Peyer's patch (tissue), 4 donors: Measurements from ENCODE around the gene HHIPL1. TPM values are rescaled to one million over a fixed set of nuclear protein-coding genes. Genes with fewer than 3 reads are reported as not detected.

Experiments
- DNase-seq, 3 donors: peaks; one replicate each; pipeline ENCODE4 v3.0.0-alpha.2; 2017 to 2019
- H3K27ac ChIP-seq, 4 donors: fragments of 200-600 bp; sonication (generic); one replicate each; pipeline ENCODE4 v1.5.1; 2016 to 2019
- H3K27me3 ChIP-seq, 2 donors: fragments of 200-600 bp; sonication (generic); one replicate each; pipeline ENCODE4 v1.5.1; 2019
- H3K36me3 ChIP-seq, 3 donors: fragments of 200-600 bp; sonication (generic); one replicate each; pipeline ENCODE4 v1.5.1; 2016 to 2019
- H3K4me1 ChIP-seq, 4 donors: fragments of 200-600 bp; sonication (generic); one replicate each; pipeline ENCODE4 v1.5.1; 2016 to 2019
- H3K4me3 ChIP-seq, 4 donors: fragments of 200-600 bp; sonication (generic); 1 replicate in 3 of 4; 2 replicates in 1 of 4; pipeline ENCODE4 v1.5.1; 2016 to 2019; ENCODE audit warnings: mild to moderate bottlenecking in 1 of 4
- H3K9me3 ChIP-seq, 4 donors: fragments of 200-600 bp; sonication (generic); one replicate each; pipeline ENCODE4 v1.5.1; 2016 to 2019; ENCODE audit warnings: mild to moderate bottlenecking in 1 of 4
- POLR2A ChIP-seq, 2 donors: fragments of 450-650 bp; IDR thresholded peaks; one replicate each; pipeline ENCODE4 v1.5.1; 2017; ENCODE audit warnings: antibody characterized with exemption in 2 of 2, mild to moderate bottlenecking in 2 of 2, moderate library complexity in 2 of 2
- total RNA-seq, 4 donors: library from RNA; depleted of rRNA; stranded (reverse); fragments of >200 nt; gene quantifications; one replicate each; pipeline ENCODE4 v1.1.0, GENCODE V29; 2016
- TF ChIP-seq, protein P1 (sequence below), 6 experiments: fragments of 450-650 bp in 4 of 6; fragments of 200-600 bp in 2 of 6; sonication (generic) in 1 of 6; IDR thresholded peaks; one replicate each; pipeline ENCODE4 v1.5.1; 2017 to 2019; ENCODE audit warnings: antibody characterized with exemption in 6 of 6, mild to moderate bottlenecking in 3 of 6, moderate library complexity in 1 of 6

The HHIPL1 gene
- total RNA-seq, 4 donors from 2014 or later = 0.88 to 2.5 (median 1.0) TPM

DNA sequence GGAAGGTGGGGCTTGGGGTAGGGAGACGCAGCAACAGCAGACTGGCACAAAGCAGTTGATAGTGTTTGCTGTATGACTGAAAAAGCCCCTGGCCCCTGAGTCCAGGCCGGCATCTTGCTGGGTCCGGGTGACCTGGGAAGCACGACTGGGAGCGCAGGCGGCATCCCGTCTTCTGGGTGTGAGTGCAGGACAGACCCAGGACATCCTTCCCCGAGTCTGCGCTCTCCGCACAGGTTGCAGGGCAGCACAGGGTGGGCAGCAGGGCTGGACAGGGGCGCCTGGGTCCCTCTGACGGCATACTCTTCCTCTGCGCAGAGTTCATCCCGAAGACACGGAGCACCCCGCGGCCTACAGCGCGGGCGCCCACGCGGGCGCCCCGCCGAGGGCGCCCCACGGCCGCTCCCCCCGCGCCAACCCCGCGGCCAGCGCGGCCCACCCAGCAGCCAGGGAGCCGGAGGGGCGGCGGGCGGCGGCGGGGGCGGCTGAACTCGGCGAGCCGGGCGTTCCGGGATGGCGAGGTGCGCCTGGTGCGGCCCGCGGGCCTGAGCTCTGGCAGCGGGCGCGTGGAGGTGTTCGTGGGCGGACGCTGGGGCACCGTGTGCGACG, 29.9 kb downstream of the HHIPL1 start:
- TF ChIP-seq, protein P1, sequence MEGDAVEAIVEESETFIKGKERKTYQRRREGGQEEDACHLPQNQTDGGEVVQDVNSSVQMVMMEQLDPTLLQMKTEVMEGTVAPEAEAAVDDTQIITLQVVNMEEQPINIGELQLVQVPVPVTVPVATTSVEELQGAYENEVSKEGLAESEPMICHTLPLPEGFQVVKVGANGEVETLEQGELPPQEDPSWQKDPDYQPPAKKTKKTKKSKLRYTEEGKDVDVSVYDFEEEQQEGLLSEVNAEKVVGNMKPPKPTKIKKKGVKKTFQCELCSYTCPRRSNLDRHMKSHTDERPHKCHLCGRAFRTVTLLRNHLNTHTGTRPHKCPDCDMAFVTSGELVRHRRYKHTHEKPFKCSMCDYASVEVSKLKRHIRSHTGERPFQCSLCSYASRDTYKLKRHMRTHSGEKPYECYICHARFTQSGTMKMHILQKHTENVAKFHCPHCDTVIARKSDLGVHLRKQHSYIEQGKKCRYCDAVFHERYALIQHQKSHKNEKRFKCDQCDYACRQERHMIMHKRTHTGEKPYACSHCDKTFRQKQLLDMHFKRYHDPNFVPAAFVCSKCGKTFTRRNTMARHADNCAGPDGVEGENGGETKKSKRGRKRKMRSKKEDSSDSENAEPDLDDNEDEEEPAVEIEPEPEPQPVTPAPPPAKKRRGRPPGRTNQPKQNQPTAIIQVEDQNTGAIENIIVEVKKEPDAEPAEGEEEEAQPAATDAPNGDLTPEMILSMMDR (IDR thresholded peaks at IDR 0.05) = no peak
- no peak for TF ChIP-seq POLR2A (IDR thresholded peaks at IDR 0.05)
- peaks cover 0 to 15% (median 0%) of the 10 kb centered on the region in 4 donors for H3K4me1 ChIP-seq
- no peaks in the 10 kb centered on the region for H3K27me3 ChIP-seq
- H3K9me3 ChIP-seq = peaks cover 0 to 10% (median 4%) of the 10 kb centered on the region in 4 donors
- H3K27ac ChIP-seq = no peak overlapping the region
- no peak for DNase-seq
- no peaks in the 10 kb centered on the region for H3K36me3 ChIP-seq
- no peak overlapping the region for H3K4me3 ChIP-seq

DNA sequence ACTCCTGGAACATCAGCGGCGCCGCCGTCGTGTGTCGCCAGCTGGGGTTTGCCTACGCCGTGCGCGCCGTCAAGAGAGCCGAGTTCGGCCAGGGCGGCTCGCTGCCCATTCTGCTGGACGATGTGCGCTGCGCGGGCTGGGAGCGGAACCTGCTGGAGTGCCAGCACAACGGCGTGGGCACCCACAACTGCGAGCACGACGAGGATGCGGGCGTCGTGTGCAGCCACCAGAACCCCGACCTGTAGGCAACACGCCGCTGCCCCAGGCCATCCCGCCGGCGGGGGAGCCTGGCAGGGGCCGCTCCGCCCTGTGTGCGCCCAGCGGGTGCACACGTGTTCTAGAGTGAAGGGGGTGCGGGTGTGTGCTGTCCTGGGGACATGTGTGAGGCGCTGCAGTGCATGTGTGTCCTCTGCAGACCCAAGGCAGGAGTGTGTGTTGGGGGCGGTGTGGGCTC, 30.5 kb downstream of the HHIPL1 start:
- Histone ChIP-seq H3K27me3 (no peaks in the 10 kb centered on the region), H3K4me3 (no peak overlapping the region), H3K27ac (no peak overlapping the region), H3K4me1 (peaks cover 0 to 15% (median 0%) of the 10 kb centered on the region in 4 donors), H3K36me3 (no peaks in the 10 kb centered on the region), H3K9me3 (peaks cover 0 to 10% (median 4%) of the 10 kb centered on the region in 4 donors)
- no peak for DNase-seq
- no peak for TF ChIP-seq POLR2A (IDR thresholded peaks at IDR 0.05)
- TF ChIP-seq, protein P1 (IDR thresholded peaks at IDR 0.05) = no peak

DNA sequence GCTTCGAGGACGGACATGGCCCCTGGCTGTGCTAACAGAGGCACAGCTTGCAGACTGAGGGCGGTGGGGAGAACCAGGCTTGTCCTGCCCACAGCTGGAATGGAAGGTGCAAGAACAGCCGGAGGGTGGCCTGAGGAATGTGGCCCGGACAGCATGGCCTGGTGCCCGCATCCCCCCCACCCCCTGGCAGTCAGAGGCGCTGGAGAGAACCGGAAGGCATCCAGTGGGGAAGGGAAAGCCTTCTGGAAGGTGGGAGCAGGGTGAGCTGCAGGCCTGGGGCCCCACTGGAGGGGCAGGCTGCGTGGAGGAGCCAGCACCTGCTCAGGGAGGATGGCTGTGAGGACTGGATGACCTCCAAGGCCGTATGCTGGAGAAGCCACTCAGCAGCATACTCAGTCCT, 31.0 kb downstream of the HHIPL1 start:
- no peak overlapping the region for H3K4me3 ChIP-seq
- no peaks in the 10 kb centered on the region for H3K36me3 ChIP-seq
- no peaks in the 10 kb centered on the region for H3K27me3 ChIP-seq
- no peak for DNase-seq
- H3K27ac ChIP-seq = no peak overlapping the region
- H3K9me3 ChIP-seq = peaks cover 0 to 10% (median 4%) of the 10 kb centered on the region in 4 donors
- peaks cover 0 to 15% (median 0%) of the 10 kb centered on the region in 4 donors for H3K4me1 ChIP-seq
- no peak for TF ChIP-seq POLR2A (IDR thresholded peaks at IDR 0.05)
- TF ChIP-seq, protein P1 (IDR thresholded peaks at IDR 0.05) = no peak

DNA sequence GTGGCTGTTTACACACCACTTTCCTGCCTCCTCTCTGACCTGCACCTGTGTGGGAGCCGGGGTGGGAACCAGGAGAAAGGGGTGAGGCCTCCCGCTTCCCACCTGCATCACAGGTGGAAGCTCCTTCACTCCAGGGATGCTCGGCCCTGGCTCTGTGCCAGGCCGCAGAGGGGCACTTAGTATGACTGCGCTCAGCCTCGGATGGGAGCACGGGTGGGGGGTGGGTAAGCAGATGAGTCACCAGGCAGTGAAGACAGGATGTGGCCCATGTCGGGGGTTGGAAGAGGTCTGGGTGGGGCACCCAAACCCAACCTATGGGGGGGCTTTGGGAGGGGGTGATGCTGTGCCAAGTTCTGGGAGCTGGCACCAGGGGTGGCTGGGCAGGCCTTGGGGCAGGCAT, 31.7 kb downstream of the HHIPL1 start:
- no peak for TF ChIP-seq POLR2A (IDR thresholded peaks at IDR 0.05)
- TF ChIP-seq, protein P1 (IDR thresholded peaks at IDR 0.05) = no peak
- no peak for DNase-seq
- no peaks in the 10 kb centered on the region for H3K36me3 ChIP-seq
- H3K4me3 ChIP-seq = no peak overlapping the region
- no peak overlapping the region for H3K27ac ChIP-seq
- peaks cover 0 to 11% (median 0%) of the 10 kb centered on the region in 4 donors for H3K4me1 ChIP-seq
- H3K9me3 ChIP-seq = peaks cover 0 to 10% (median 4%) of the 10 kb centered on the region in 4 donors
- H3K27me3 ChIP-seq = no peaks in the 10 kb centered on the region

DNA sequence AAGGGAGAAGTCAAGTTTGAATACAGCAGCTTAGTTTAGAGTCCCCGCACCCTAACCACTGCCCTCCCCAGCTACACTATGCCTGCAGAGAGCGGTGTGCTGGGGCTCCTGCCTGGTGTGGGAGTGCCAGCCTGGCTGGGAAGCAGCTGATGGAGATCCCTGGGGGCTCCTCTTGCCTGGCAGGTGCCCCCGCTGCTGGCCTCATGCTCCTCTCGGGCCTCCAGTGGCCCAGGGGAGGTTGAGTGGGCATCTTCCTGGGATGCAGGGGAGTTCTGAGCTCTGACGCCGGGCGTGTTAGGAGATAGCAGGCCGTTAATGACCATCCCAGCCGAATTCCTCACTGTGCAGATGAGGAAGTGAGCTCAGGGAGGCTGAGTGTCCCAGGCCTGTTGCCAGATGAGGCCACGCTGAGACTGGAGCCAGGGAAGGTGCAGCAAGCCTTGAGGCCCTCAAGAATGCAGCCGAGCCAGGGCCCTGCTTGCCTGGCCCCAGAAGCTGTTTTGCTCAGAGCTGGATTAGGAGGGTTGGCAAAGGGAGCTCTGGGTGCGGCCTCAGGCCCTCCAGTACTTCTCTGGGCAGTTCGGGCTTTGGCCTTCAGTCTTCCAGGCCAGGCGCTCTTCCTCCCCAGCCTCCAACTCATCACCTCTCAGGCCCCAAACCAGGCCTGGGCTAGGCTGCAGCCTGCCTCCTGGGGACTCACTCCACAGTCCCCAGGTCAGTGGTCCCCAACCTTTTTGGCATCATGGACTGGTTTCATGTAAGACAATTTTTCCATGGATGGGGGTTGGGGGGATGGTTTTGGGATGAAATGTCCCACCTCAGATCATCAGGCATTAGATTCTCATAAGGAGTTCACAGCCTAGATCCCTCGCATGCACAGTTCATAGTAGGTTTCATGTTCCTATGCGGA, 32.6 kb downstream of the HHIPL1 start:
- H3K27ac ChIP-seq = no peak overlapping the region
- DNase-seq = no peak
- no peak overlapping the region for H3K4me3 ChIP-seq
- peaks cover 0 to 10% (median 4%) of the 10 kb centered on the region in 4 donors for H3K9me3 ChIP-seq
- TF ChIP-seq POLR2A (IDR thresholded peaks at IDR 0.05) = no peak
- TF ChIP-seq, protein P1 (IDR thresholded peaks at IDR 0.05) = no peak
- peaks cover 0 to 2% (median 0%) of the 10 kb centered on the region in 4 donors for H3K4me1 ChIP-seq
- no peaks in the 10 kb centered on the region for H3K36me3 ChIP-seq
- H3K27me3 ChIP-seq = no peaks in the 10 kb centered on the region
